DLD1 (cell line): ENCODE results near the gene CTXN3.

Experiments used
- in situ Hi-C: cut with HindIII; loops from 2 replicates; pipeline ENCODE4 v1.10.0; 2017; ENCODE audit warnings: low sequenced_read_pairs

The CTXN3 gene

GRCh38 chr5:127649018-127649439, at the start of gene CTXN3:
Gene CTXN3 (plus strand): TSS chr5:127649082. CDS start chr5:127657522, 8,440 bp downstream.
- in situ Hi-C loops: no loop called here

- in situ Hi-C loops: no loop called here
These were observed 49.6 kb upstream of the CTXN3 start for GRCh38 chr5:127599320-127599719.

GRCh38 chr5:127599847-127600246, 49.0 kb upstream of the CTXN3 start:
- in situ Hi-C loops: loop anchor here (5.0 kb wide), 1 partner anchor 33 kb away; no protein-coding TSS in a partner anchor

- in situ Hi-C loops: loop anchor here (5.0 kb wide), 1 partner anchor 34 kb away; no protein-coding TSS in a partner anchor
These were observed 47.8 kb upstream of the CTXN3 start for GRCh38 chr5:127601111-127601510.

GRCh38 chr5:127601601-127602000, 47.3 kb upstream of the CTXN3 start:
- in situ Hi-C loops: loop anchor here (5.0 kb wide), 1 partner anchor 34 kb away; no protein-coding TSS in a partner anchor

- in situ Hi-C loops: loop anchor here (5.0 kb wide), 1 partner anchor 35 kb away; no protein-coding TSS in a partner anchor
These were observed 46.4 kb upstream of the CTXN3 start for GRCh38 chr5:127602481-127602880.

GRCh38 chr5:127602896-127603844, 45.7 kb upstream of the CTXN3 start:
- in situ Hi-C loops: loop anchor here (5.0 kb wide), 1 partner anchor 36 kb away; no protein-coding TSS in a partner anchor

- in situ Hi-C loops: no loop called here
These were observed 40.7 kb upstream of the CTXN3 start for GRCh38 chr5:127608077-127608660.

GRCh38 chr5:127609011-127609410, 39.9 kb upstream of the CTXN3 start:
- in situ Hi-C loops: no loop called here

- in situ Hi-C loops: no loop called here
These were observed 38.9 kb upstream of the CTXN3 start for GRCh38 chr5:127609957-127610356.

GRCh38 chr5:127612441-127613141, 36.3 kb upstream of the CTXN3 start:
- in situ Hi-C loops: no loop called here

GRCh38 chr5:127615916-127616315, 33.0 kb upstream of the CTXN3 start:
- in situ Hi-C loops: no loop called here

GRCh38 chr5:127619908-127620479, 28.9 kb upstream of the CTXN3 start:
- in situ Hi-C loops: no loop called here

GRCh38 chr5:127621601-127622325, 27.1 kb upstream of the CTXN3 start:
- in situ Hi-C loops: no loop called here

GRCh38 chr5:127634007-127634406, 14.9 kb upstream of the CTXN3 start:
- in situ Hi-C loops: no loop called here

GRCh38 chr5:127639828-127640227, 9.1 kb upstream of the CTXN3 start:
- in situ Hi-C loops: no loop called here

GRCh38 chr5:127642949-127643348, 5.9 kb upstream of the CTXN3 start:
- in situ Hi-C loops: no loop called here

- in situ Hi-C loops: no loop called here
These were observed 5.3 kb upstream of the CTXN3 start for GRCh38 chr5:127643607-127644006.

- in situ Hi-C loops: no loop called here
These were observed 3.6 kb upstream of the CTXN3 start for GRCh38 chr5:127645300-127645726.

GRCh38 chr5:127647361-127647958, 1.4 kb upstream of the CTXN3 start:
- in situ Hi-C loops: no loop called here
